Measurements from ENCODE around the gene SLC36A2. TPM values are rescaled to one million over a fixed set of nuclear protein-coding genes. Genes with fewer than 3 reads are reported as not detected.

Gene SLC36A2
- total and polyA plus RNA-seq, 2 donors (not counting 1 experiment from before 2014, with no cell fraction given), result not detected

Other genes with a start within 250 kb of the SLC36A2 start
- 300 and 316 TPM in 2 replicates for gene ANXA6, start 189.8 kb downstream of the SLC36A2 start, total RNA-seq
- 131 and 136 TPM in 2 replicates for gene ANXA6, start 189.8 kb downstream of the SLC36A2 start, polyA plus RNA-seq
- gene CCDC69, start 123.5 kb downstream of the SLC36A2 start, total RNA-seq, result 125 and 129 TPM in 2 replicates
- gene CCDC69, start 123.5 kb downstream of the SLC36A2 start, polyA plus RNA-seq, result 58.7 and 113 TPM in 2 replicates
- 82.7 and 89.3 TPM in 2 replicates for gene GM2A, start 94.4 kb downstream of the SLC36A2 start, total RNA-seq
- gene GM2A, start 94.4 kb downstream of the SLC36A2 start, polyA plus RNA-seq, result 18.7 and 29.8 TPM in 2 replicates
- gene SLC36A3, start 43.8 kb downstream of the SLC36A2 start, total RNA-seq, result not detected in 2 replicates
- not detected in 2 replicates for gene SLC36A3, start 43.8 kb downstream of the SLC36A2 start, polyA plus RNA-seq
- 12.9 and 15.1 TPM in 2 replicates for gene SLC36A1, start 100.0 kb upstream of the SLC36A2 start, total RNA-seq
- 4.0 and 6.1 TPM in 2 replicates for gene SLC36A1, start 100.0 kb upstream of the SLC36A2 start, polyA plus RNA-seq
- gene FAT2, start 243.8 kb upstream of the SLC36A2 start, total RNA-seq, result not detected in 2 replicates
- gene FAT2, start 243.8 kb upstream of the SLC36A2 start, polyA plus RNA-seq, result not detected in 2 replicates

Data from B cell (primary cell).